HuH-7 (cell line): ENCODE results near the gene IQSEC3.
A peak's percentile ranks its signal among the peaks of the same experiment; 100 is the strongest.

Experiments used
- DNase-seq: peaks from one replicate; pipeline ENCODE4 v3.0.0; 2011; ENCODE audit warnings: low spot score

Gene IQSEC3

DNA sequence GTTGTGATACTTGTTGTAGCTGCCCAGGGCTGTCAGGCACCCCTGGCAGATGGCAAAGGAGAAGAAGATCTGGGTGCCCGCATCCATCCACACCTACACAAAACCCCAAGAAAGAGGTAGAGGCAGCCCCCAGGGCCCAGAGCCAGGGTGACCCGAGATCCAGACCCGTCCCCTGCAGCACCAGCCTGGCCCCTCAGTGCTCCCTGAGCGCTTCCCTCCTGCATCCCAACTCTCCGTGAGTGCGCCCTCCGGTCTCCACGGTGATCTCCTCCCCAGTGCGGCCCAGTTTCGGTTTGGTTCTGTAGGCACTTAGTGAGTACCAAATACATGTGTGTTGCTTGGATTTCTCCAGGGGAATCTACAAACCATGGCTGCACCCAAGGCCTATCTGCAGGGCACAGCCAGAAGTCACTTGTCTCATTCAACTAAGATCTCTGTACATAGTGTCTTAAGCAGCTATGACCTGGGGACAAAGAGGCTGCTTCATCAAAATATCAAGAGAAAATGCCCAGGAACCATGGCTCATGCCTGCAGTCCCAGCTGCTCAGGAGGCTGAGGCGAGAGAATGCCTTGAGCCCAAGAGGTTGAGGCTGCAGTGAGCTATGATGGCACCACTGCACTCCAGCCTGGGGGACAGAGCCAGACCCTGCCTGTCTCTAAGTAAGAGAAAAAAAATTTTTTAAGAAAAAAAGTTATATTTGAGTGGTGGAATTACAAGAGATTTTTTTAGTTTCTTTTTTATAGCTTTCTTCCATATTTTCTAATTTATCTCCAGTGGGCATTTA, 131.5 kb downstream of the IQSEC3 start:
- DNase-seq, result no peak

DNA sequence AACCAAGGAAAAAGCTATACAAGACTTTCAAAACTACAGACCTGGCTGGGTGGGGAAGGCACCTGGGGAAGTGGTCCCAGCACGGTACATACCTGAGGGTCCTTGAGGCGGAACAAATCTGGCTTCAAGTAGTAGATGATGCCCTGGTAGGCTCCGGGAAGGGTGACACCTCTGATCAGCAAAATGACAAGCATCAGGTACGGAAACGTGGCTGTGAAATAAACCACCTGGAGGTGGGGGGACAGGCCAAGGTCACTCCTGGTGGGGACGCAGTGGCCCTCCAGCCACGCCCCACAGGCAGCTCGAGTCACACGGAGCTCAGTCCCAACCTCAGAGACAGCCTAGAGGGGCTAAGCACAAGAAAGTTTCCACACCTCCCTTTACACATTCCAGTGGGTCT, 132.1 kb downstream of the IQSEC3 start:
- no peak for DNase-seq

GRCh38 chr12:201361-201760, 134.8 kb downstream of the IQSEC3 start:
- no peak for DNase-seq

DNA sequence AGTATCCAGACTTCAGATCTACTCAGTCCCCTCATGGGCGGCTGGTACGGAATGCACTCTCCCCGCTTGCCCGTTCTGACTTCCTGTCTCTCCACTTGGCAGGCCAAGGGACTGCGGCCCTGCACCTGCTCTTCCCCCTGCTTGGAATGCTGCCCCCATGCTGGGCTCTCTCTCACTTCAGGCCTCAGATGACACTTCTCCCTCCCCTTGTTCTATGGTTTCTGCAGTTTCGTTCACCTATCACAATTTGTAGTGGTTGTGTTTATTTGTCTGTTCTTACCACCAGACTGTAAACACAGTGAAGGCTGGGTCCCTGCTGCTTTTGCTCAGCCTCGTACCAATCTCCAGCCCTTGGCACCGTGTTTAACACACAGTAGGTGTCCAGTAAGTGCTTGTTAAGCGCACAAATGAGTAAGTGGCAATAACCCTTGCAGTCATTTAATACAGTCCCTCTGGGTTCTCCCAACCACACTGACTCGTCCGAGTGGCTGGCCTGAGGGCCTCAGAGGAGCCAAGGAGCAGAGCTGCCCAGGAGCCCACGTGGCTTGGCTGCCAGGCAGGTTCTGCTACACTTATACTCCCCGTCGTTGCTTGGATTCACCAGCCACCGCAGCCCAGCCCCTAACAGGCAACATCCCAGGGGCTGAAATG, 135.6 kb downstream of the IQSEC3 start:
- DNase-seq, result no peak

DNA sequence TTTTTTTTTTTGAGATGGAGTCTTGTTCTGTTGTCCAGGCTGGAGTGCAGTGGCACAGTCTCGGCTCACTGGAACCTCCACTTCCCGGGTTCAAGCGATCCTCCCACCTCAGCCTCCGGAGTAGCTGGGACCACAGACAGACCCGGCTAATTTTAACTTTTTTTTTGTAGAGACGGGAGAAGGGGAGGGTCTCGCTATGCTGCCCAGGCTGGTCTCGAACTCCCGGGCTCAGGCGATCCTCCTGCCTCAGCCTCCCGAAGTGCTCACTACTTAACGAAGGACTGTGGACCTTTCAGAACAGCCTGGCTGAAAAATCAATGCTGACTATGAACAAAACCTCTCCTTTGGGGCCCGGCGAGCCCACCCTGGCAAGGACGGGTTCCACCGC, 136.5 kb downstream of the IQSEC3 start:
- no peak for DNase-seq

GRCh38 chr12:203462-204260, 137.1 kb downstream of the IQSEC3 start:
- DNase-seq, result no peak

- no peak for DNase-seq
Measured at GRCh38 chr12:204261-204678, 137.7 kb downstream of the IQSEC3 start.

- no peak for DNase-seq
Measured at GRCh38 chr12:205026-205425, 138.5 kb downstream of the IQSEC3 start.

DNA sequence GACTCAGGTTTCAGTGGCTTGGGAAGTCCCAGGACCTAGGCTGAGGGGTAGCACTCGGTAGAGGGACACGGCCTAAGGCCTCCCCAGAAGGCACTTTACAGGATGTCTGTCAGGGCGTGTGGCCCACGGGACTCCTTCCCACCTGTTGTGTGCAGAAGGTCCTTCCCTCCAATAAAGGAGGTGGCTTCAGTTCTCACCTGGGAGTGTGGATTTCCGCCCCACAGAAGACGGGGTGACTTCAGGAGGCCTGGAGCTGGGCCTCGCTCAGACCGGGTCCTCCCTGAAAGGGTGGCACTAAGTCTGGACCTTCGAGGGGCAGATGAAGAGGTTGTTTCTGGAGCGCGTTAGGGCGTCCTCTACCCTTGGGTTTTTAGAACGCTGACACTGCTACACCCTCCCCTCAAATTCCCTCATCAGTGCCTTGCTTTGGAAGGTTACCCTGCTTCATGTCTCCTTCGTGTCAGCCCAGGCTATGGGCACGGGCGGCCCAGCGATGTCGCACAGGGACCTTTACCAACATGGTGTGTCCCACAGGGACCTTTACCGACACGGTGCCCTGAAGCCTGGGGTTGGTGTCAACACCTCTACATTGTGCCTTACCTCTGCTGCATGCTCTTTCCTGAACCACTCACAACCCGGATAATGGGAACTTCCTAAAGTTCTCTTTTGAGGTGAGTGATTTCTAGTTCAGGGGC, 140.3 kb downstream of the IQSEC3 start:
- DNase-seq, result no peak

DNA sequence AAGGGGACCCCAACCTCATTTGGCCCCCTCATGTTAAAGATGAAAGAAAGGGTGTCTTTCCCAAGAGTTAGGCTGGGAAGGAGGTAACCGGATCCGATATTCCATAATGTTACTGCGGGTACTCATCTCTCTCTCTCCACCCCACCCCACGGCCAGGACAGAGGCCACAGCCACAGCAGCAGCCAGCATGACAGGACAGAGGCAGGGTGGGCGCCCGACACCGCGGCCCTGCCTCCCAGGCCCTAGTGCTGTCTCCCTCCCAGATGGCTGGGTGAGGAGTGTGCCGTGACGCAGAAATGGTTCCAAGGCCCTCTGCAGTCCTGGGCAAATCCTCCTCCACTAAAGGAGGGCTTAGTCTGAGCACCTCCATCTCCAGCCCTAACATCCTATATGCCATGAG, 141.2 kb downstream of the IQSEC3 start:
- DNase-seq, result no peak

DNA sequence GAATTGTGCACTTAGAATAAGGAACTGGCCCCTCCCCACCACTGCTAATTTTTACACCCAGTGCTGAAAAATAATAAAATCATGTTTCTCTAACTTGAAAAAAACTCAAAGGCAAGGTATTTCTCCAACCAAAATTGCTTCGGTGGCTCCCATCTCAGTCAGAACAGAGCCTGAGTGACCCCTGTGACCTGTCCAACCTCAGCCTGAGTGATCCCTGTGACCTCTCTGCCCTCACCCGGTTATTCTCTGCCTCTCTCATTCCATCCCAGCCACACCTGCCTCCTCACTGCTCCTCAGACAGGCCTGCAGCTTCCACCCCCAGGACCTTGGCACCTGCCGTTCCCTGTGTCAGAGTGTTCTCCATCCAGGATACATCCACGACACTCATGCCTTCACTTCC, 142.2 kb downstream of the IQSEC3 start:
- DNase-seq, result no peak

- no peak for DNase-seq
Measured at GRCh38 chr12:209246-209645, 142.7 kb downstream of the IQSEC3 start.

DNA sequence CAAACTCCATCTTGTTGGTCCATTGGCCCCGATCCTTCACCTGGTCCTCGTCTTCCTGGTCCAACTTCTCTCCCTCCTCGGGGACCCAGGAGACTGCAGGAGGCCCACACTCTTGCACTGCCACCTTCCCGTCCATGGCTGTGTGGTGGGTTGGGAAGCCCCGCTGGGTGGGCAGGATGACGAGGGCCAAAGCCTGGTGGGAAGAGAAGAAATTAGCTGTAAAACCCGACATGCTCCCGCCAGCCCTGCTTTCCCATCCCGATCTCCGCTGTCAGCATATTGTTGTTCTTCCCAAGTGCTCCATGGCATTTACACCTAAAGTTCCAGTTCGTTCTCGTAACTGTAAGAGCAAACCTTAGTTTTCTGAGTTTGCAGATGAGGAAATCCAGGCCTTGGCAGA, 143.3 kb downstream of the IQSEC3 start:
- peak; percentile 24 for DNase-seq

GRCh38 chr12:210277-211141, 143.9 kb downstream of the IQSEC3 start:
- peak; percentile 91 for DNase-seq

DNA sequence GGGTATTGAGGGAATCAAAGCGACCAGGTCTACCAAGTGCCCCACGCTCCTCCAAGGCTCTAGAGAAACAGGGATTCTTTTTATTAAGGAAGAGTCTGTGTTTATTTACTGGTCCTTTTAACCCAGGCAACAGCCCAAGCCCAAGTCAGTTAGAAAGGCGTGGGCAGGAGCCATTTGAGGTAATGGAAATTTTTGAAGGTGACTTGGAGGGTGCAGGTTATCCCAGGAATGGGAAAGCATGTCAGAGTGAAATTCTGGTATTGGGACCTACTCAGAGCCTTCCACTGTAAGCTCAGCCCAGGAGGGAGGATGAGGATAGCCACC, 144.5 kb downstream of the IQSEC3 start:
- DNase-seq, result peak; percentile 32

- no peak for DNase-seq
Measured at GRCh38 chr12:211639-212414, 145.3 kb downstream of the IQSEC3 start.

DNA sequence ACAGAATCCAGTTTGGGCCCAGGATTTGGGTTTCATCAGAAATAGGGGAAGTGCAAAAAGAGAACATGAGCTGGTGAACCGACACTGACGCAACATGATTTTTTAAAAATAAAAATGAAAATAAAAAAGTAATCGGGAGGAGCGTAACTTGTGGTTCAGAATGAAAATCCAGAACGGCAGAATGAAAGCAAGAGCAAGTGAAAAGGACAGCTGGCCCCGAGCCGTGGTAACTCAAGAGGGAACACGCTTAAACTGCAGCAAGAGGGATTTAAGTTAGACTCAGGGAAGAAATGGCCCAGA, 145.8 kb downstream of the IQSEC3 start:
- DNase-seq, result no peak

DNA sequence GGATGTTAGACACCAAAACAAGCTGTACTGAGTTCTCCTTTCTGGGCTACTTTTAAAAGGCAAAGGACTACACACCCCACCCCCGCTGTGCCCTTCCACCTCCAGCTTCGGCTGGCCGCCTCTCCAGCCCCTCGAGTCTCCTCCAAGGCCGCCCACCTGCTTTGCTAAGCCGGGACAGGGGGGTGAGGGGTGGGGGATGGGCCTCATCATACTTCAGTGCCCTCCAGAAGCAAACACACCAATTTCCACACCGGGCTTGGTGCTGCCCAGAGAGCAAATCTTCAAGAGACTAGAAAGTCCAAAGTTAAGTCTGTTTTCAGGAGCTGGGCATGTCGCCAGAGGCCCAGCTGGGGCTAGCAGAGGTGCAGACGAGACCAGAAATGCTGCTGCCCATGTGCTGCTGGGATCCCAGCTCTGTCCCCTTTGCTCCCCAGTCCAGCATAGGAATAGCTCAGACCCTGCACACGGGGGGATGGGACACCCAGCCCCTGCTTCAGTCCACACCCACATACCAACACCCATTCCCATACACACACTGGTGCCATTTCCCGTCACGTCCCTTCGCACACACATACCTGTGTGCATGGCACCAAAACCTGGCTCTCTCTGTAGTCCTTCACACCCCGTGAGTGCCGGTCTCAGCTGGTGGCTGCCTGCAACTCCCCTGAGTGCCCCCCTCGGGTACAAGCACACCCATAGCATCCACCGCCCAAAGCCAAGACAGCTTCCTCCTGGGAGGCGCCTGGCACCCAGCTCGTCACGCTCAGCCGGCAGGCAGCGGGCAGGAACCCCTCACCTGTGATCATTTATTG, 146.4 kb downstream of the IQSEC3 start:
- DNase-seq, result no peak

- DNase-seq, result no peak
Measured at GRCh38 chr12:213527-213932, 147.0 kb downstream of the IQSEC3 start.
